Colon (tissue), 2 donors: ENCODE results near the gene B4GALNT3.
"Not testable (repeated sequence)": the region's sequence is repeated elsewhere in the genome, so short reads cannot be mapped to it uniquely, and the experiment has no call there.

Experiments used
- FAIRE-seq: peaks from 2 replicates; lab custom pipeline; 2012; peaks lifted over from hg19 to GRCh38; lab: Jason Lieb, UNC
- donor health status: control.
- donor health status: control.

The B4GALNT3 gene

GRCh38 chr12:575948-576614, 116.3 kb downstream of the B4GALNT3 start:
- FAIRE-seq, result no peak

GRCh38 chr12:576615-577110, 116.9 kb downstream of the B4GALNT3 start:
- no peak for FAIRE-seq

DNA sequence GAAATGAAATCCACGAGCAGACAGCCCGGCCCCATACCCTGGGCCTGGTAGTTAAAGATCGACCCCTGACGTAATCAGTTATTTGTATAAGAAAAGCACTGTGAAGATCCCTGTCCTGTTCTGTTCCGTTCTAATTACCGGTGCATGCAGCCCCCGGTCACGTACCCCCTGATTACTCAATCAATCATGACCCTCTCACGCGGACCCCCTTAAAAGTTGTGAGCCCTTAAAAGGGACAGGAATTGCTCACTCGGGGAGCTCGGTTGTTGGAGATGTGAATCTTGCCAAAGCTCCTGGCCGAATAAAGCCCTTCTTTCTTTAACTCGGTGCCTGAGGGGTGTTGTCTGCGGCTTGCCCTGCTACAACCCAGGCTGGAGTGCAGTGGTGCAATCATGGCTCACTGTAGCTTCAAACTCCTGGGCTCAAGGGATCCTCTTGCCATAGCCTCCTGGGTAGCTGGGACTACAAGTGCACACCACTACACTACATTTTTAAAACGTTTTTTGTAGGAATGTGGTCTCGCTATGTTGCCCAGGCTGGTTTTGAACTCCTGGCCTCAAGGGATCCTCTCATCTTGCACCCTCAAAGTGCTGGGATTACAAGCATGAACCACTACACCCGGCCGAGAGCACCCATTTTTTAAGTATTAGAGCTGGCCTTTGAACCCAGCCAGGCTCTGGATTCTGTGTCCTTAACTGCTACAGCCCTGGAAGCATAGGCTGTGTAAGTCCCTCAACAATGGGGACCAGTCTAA, 118.4 kb downstream of the B4GALNT3 start:
- FAIRE-seq, result not testable (repeated sequence)

- FAIRE-seq, result no peak
These were observed 119.1 kb downstream of the B4GALNT3 start for GRCh38 chr12:578748-579419.

DNA sequence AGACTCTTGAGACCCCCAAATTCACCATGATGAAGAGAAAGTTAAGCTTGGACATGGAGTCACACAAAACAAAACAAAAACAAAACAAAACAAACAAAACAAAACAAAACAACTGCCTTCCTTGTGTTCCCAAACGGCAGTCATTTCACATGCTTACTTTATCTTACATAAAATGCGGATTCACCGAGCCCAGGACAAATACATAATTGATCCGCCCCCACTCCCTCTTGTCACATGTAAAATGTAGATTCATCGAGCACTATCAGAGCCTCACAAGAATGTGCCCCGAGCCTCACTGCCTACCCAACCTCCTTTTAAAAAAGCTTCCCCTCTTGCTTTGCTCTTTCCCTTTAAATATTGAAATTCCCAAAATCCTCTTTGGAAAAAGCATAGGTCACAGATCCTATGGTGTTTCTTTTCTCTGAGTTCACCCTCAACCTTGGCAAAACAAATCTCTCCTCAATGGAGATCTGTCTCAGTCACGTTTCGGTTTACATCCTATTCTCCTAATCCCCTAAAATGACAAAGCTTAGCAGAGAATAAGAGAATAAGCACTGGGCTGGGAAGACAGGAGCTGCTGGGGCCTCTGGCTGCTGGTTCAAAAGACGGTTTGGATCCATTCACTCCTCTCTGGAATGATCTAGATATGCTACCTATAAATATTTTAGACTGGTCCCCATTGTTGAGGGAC, 119.8 kb downstream of the B4GALNT3 start:
- FAIRE-seq, result no peak

- no peak for FAIRE-seq
These were observed 121.1 kb downstream of the B4GALNT3 start for GRCh38 chr12:580813-581212.

GRCh38 chr12:581321-581720, 121.6 kb downstream of the B4GALNT3 start:
- FAIRE-seq, result no peak

GRCh38 chr12:581746-582145, 122.0 kb downstream of the B4GALNT3 start:
- FAIRE-seq, result no peak

GRCh38 chr12:583251-583869, 123.6 kb downstream of the B4GALNT3 start:
- FAIRE-seq, result no peak

GRCh38 chr12:585062-586061, 125.6 kb downstream of the B4GALNT3 start:
- no peak for FAIRE-seq

DNA sequence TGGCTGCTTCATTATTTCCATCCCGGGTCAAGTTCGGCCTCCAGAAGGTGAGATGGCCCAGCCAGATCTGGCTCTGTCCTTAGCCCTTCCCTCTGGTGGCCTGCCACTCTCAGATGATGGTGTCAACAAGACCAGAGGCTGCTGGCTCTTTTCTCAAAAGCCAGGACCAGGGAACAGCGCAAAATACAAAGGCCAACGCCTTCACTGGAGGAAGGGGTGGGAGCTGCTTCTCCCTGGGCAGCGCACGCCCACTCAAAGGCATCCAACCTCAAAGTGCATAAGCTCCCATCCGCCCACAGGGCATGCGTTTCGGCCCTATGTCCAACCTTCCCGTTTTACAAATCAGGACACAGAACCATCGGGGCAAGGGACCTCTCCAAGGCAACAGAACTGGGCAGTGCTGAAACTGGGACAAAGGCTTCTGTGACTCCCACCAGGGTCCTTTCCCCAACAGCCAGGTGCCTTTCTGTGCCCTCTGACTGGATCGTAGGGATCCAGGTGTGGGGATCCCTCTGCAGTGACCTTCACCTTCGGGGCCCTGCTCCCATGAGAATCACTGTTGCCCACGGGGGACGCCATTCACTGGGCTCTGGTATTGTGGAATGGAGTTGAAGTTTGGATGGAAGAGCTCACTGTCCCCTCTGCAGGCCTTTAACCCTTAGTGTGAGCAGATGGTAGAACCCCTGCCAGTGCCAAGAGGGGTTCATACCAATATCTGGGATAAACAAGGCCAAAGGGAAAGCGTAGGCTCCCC, 126.8 kb downstream of the B4GALNT3 start:
- FAIRE-seq, result no peak

DNA sequence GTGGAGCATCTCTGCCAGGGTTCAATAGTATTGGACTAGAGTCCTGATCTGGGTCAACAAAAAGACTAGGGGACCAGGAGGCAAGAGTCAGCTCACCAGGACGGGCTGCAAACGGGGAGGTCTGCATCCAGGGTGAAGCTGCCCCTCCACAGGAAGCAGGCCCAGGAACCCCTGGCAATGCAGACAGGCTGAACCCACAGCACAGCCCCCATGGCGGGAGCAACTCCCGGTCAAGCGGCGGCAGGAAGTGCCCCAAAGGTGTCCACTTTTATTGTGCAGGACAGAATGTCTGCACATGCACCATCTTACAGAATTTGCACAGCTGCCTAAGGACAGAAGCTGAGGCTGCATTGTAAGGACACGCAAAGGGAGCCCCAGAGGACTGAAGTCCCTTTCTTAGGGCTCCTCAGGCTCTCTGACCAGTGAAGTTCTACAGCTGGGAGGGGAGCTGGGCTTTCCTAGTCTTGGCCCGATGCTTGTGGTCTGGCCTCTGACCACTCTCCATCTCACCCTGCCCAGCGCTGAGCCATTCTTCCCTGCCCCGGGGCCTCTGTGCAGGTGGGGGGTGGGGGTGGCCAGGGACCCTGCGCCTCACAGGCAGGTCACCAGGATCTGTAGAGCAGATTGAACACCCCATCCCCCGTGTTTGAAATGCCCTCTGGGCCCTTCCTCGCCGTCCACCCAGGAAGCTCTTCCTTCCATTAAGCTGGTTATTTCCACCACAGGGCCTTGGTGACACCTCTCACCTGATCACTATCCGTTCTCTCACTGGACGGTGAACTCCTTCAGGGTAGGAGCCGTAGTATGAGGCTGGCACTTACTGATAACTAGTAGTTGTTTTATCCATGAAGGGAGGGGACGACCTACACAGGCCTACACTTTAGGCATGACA, 127.6 kb downstream of the B4GALNT3 start:
- no peak for FAIRE-seq

GRCh38 chr12:588024-588322, 128.2 kb downstream of the B4GALNT3 start:
- no peak for FAIRE-seq

- FAIRE-seq, result no peak
These were observed 128.9 kb downstream of the B4GALNT3 start for GRCh38 chr12:588646-589045.

DNA sequence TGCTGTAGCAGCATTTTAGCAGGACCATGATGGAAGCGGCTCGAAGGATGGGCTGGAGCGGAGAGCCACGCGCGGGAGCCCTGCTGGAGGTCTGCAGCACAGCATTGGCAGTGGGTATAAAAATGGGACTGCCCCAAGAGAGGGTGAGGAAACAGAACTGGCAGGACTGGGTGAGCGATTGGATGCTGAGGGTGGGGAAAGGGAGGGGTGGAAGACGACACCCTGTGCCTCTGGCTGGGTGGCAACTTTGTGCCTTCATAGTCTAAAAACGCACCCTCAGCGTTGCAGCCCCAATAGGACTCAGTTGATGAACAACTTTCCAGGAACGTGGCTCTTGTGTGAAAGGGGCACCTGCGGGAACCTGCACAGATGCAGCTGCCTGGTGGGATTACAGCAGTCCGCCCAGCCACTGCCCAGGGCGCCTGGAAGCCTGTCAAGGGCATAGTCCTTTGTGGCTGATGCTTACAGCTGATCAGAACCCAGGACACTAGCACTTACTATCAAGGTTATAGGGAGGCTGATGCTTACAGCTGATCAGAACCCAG, 130.5 kb downstream of the B4GALNT3 start:
- FAIRE-seq, result no peak

GRCh38 chr12:591167-592023, 131.7 kb downstream of the B4GALNT3 start:
- no peak for FAIRE-seq

DNA sequence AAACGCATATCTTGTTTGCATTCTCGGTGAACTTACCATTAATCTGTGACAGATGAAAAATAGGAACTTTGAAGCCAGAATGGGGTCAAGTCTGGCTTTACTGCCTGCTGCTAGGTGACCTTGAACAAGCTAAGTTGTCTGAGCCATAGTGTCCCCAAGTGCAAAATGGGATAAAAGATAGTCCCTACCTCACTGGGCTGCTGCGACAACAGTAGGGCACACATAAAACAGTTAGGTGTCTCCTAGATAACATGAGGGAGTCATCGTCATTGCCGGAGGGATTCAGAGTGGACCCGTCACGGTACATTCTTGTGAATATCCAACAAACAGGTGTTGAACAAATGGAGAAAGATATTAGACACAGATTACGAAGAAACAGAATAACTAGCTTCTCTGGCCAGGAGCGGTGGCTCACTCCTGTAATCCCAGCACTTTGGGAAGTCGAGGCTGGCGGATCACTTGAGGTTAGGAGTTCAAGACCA, 132.3 kb downstream of the B4GALNT3 start:
- no peak for FAIRE-seq
